AG09319 (cell line): Measurements from ENCODE around the gene ETV5.

ENCODE experiments used
- DNase-seq: peaks from one replicate; pipeline ENCODE4 v3.0.0-alpha.2; 2010; ENCODE audit warnings: low read depth; ENCODE audit errors: extremely low read depth
- CTCF ChIP-seq: IDR thresholded peaks from 2 replicates; pipeline ENCODE4 v1.5.1; 2011; ENCODE audit warnings: low read depth, mild to moderate bottlenecking, inconsistent platforms, low read length, moderate library complexity

ETV5 gene

GRCh38 chr3:186100398-186100797 is 8.5 kb downstream of the ETV5 start:
- DNase-seq = no peak
- no peak for TF ChIP-seq CTCF

- TF ChIP-seq CTCF = no peak
- DNase-seq = no peak
Observed at GRCh38 chr3:186099178-186099577, 9.7 kb downstream of the ETV5 start.

- no peak for DNase-seq
- TF ChIP-seq CTCF = no peak
Observed at GRCh38 chr3:186098740-186099139, 10.1 kb downstream of the ETV5 start.

GRCh38 chr3:186097663-186098451 is 11.0 kb downstream of the ETV5 start:
- TF ChIP-seq CTCF = no peak
- no peak for DNase-seq

GRCh38 chr3:186097317-186097662 is 11.6 kb downstream of the ETV5 start:
- TF ChIP-seq CTCF = no peak
- DNase-seq = no peak

- TF ChIP-seq CTCF = no peak
Observed at GRCh38 chr3:186096290-186096689, 12.6 kb downstream of the ETV5 start.

GRCh38 chr3:186095561-186096081 is 13.3 kb downstream of the ETV5 start:
- DNase-seq = no peak
- TF ChIP-seq CTCF = no peak

More at GRCh38 chr3:186096290-186096689, 12.6 kb downstream of the ETV5 start:
- DNase-seq = no peak
